Uterus (tissue), 2 donors: Measurements from ENCODE around the gene GNB2.

Source experiments
- POLR2A ChIP-seq, 2 donors: fragments of 450-650 bp; IDR thresholded peaks; one replicate each; pipeline ENCODE4 v1.6.1; 2016; ENCODE audit warnings: antibody characterized with exemption in 2 of 2, mild to moderate bottlenecking in 1 of 2, moderate library complexity in 1 of 2
- TF ChIP-seq, protein P1 (sequence below), 4 experiments: fragments of 200-600 bp in 2 of 4; fragments of 450-650 bp in 2 of 4; sonication (generic) in 2 of 4; IDR thresholded peaks; one replicate each; pipeline ENCODE4 v1.5.1; 2016 to 2019; ENCODE audit warnings: antibody characterized with exemption in 4 of 4, mild to moderate bottlenecking in 2 of 4, moderate library complexity in 1 of 4

DNA sequence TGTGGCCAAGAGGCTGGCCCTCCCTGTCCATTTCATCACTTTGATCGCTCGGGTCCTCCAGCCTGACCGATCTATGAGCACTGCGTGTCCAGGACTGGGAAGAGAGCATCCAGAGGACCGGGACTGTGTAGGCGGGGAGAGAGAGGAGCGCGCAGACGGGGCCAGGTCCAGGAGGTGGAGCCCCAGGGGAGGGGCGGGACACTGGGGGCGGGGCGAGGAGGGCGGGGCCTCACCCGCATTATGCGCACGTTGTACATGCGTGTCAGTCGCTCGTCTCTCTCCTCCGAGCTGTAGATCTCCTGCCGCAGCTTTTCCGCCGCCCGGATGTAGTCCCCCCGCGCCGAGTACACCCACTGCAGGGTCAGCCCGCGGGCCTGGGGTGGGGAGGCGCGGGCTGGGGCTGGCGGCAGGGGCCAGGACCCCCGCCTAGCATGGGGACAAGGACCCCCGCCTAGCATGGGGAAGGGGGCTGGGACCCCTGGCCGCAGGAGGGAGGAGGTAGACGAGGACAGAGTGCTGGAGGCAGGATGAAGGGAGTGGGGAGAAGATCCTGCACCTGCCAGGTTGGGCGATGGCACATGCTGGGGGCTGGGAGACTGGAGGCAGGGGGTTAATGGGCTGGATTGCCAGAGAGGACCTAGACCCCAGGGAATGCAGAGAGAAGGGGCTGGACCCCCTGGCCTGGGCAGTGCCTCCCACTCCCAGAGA is 46.9 kb upstream of the GNB2 start:
- TF ChIP-seq, protein P1, sequence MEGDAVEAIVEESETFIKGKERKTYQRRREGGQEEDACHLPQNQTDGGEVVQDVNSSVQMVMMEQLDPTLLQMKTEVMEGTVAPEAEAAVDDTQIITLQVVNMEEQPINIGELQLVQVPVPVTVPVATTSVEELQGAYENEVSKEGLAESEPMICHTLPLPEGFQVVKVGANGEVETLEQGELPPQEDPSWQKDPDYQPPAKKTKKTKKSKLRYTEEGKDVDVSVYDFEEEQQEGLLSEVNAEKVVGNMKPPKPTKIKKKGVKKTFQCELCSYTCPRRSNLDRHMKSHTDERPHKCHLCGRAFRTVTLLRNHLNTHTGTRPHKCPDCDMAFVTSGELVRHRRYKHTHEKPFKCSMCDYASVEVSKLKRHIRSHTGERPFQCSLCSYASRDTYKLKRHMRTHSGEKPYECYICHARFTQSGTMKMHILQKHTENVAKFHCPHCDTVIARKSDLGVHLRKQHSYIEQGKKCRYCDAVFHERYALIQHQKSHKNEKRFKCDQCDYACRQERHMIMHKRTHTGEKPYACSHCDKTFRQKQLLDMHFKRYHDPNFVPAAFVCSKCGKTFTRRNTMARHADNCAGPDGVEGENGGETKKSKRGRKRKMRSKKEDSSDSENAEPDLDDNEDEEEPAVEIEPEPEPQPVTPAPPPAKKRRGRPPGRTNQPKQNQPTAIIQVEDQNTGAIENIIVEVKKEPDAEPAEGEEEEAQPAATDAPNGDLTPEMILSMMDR (IDR thresholded peaks at IDR 0.05), result no peak
- peak in 1 of 2 donors; percentile 14 for TF ChIP-seq POLR2A (IDR thresholded peaks at IDR 0.05)
